ENCODE results near the gene BICRA. TPM values are rescaled to one million over a fixed set of nuclear protein-coding genes. Genes with fewer than 3 reads are reported as not detected.

Gene BICRA
- total and polyA plus RNA-seq, 4 donors = 6.1 to 16.1 (median 6.7) TPM

- Histone ChIP-seq H3K27ac (ENCODE audit: low read depth in 1 of 2, low read length in 1 of 2) (no peak overlapping the region), H3K4me1 (ENCODE audit: control insufficient read depth in 5 of 5, insufficient read depth in 5 of 5, low read length in 5 of 5) (no peaks in the 10 kb centered on the region), H3K4me3 (no peak overlapping the region), H3K9ac (ENCODE audit: insufficient read depth in 1 of 2, low read length in 2 of 2) (no peak overlapping the region), H3K27me3 (ENCODE audit: control insufficient read depth in 3 of 3, insufficient read depth in 3 of 3, low read length in 2 of 3) (no peaks in the 10 kb centered on the region), H3K36me3 (ENCODE audit: control insufficient read depth in 4 of 4, insufficient read depth in 4 of 4, low read length in 4 of 4) (no peaks in the 10 kb centered on the region), H3K9me3 (ENCODE audit: control insufficient read depth in 4 of 4, insufficient read depth in 3 of 4, low read length in 3 of 4) (no peaks in the 10 kb centered on the region)
- 85 to 91% methylated on average over 3 of the region's 3 CpGs for WGBS, 2 donors
- ATAC-seq (ENCODE audit: insufficient read depth, low FRiP score) = no peak
- no peak for DNase-seq
- no peak for TF ChIP-seq CTCF (IDR thresholded peaks at IDR 0.05; ENCODE audit: control extremely low read depth, extremely low read depth)
Measured at GRCh38 chr19:47564081-47564480, 44.9 kb upstream of the BICRA start.

- no peaks in the 10 kb centered on the region for H3K27me3 ChIP-seq (ENCODE audit: control insufficient read depth in 3 of 3, insufficient read depth in 3 of 3, low read length in 2 of 3)
- no peak for TF ChIP-seq CTCF (IDR thresholded peaks at IDR 0.05; ENCODE audit: control extremely low read depth, extremely low read depth)
- DNase-seq = peak in 1 of 3 donors; percentile 13
- H3K4me3 ChIP-seq = no peak overlapping the region
- H3K9ac ChIP-seq (ENCODE audit: insufficient read depth in 1 of 2, low read length in 2 of 2) = no peak overlapping the region
- H3K36me3 ChIP-seq (ENCODE audit: control insufficient read depth in 4 of 4, insufficient read depth in 4 of 4, low read length in 4 of 4) = no peaks in the 10 kb centered on the region
- no peaks in the 10 kb centered on the region for H3K4me1 ChIP-seq (ENCODE audit: control insufficient read depth in 5 of 5, insufficient read depth in 5 of 5, low read length in 5 of 5)
- no peak for ATAC-seq (ENCODE audit: insufficient read depth, low FRiP score)
- no peaks in the 10 kb centered on the region for H3K9me3 ChIP-seq (ENCODE audit: control insufficient read depth in 4 of 4, insufficient read depth in 3 of 4, low read length in 3 of 4)
- no peak overlapping the region for H3K27ac ChIP-seq (ENCODE audit: low read depth in 1 of 2, low read length in 1 of 2)
- WGBS, 2 donors = 72% methylated on average over 9 of the region's 9 CpGs
Measured at GRCh38 chr19:47569331-47569730, 39.6 kb upstream of the BICRA start.

GRCh38 chr19:47572635-47573034 is 36.3 kb upstream of the BICRA start:
- H3K27ac ChIP-seq (ENCODE audit: low read depth in 1 of 2, low read length in 1 of 2) = no peak overlapping the region
- no peak for TF ChIP-seq CTCF (IDR thresholded peaks at IDR 0.05; ENCODE audit: control extremely low read depth, extremely low read depth)
- WGBS, 2 donors = 68 to 72% methylated on average over 21 to 22 of the region's 22 CpGs
- no peaks in the 10 kb centered on the region for H3K36me3 ChIP-seq (ENCODE audit: control insufficient read depth in 4 of 4, insufficient read depth in 4 of 4, low read length in 4 of 4)
- H3K4me3 ChIP-seq = no peak overlapping the region
- no peaks in the 10 kb centered on the region for H3K27me3 ChIP-seq (ENCODE audit: control insufficient read depth in 3 of 3, insufficient read depth in 3 of 3, low read length in 2 of 3)
- no peak for DNase-seq
- no peak overlapping the region for H3K9ac ChIP-seq (ENCODE audit: insufficient read depth in 1 of 2, low read length in 2 of 2)
- no peak for ATAC-seq (ENCODE audit: insufficient read depth, low FRiP score)
- no peaks in the 10 kb centered on the region for H3K9me3 ChIP-seq (ENCODE audit: control insufficient read depth in 4 of 4, insufficient read depth in 3 of 4, low read length in 3 of 4)
- H3K4me1 ChIP-seq (ENCODE audit: control insufficient read depth in 5 of 5, insufficient read depth in 5 of 5, low read length in 5 of 5) = no peaks in the 10 kb centered on the region
